Type B pancreatic cell (in vitro differentiated cells): Measurements from ENCODE around the gene MUC15. TPM values are rescaled to one million over a fixed set of nuclear protein-coding genes. Genes with fewer than 3 reads are reported as not detected.
"Not testable (repeated sequence)": the region's sequence is repeated elsewhere in the genome, so short reads cannot be mapped to it uniquely, and the experiment has no call there.

Experiments used
- DNase-seq: peaks from one replicate; pipeline ENCODE4 v3.0.0; 2021; ENCODE audit warnings: mixed read lengths; ENCODE audit not compliant: unreplicated experiment; ENCODE audit errors: extremely low spot score
- H3K27ac Mint-ChIP-seq: 2 replicates; pipeline ENCODE4 v1.8.0; 2021; ENCODE audit warnings: mild to moderate bottlenecking, mixed read lengths
- H3K27me3 Mint-ChIP-seq: 2 replicates; pipeline ENCODE4 v1.8.0; 2021; ENCODE audit warnings: mixed read lengths
- H3K36me3 Mint-ChIP-seq: 2 replicates; pipeline ENCODE4 v1.8.0; 2021; ENCODE audit warnings: mixed read lengths
- H3K4me1 Mint-ChIP-seq: one replicate; pipeline ENCODE4 v1.8.0; 2021; ENCODE audit warnings: mixed read lengths; ENCODE audit not compliant: unreplicated experiment
- H3K4me3 Mint-ChIP-seq: 2 replicates; pipeline ENCODE4 v1.8.0; 2021; ENCODE audit warnings: mild to moderate bottlenecking, mixed read lengths
- H3K9me3 Mint-ChIP-seq: 2 replicates; pipeline ENCODE4 v1.8.0; 2021; ENCODE audit warnings: mixed read lengths
- CTCF ChIP-seq: fragments of 200-600 bp; sonication (generic); conservative IDR thresholded peaks from 2 replicates; pipeline ENCODE4 v1.5.0; 2021; ENCODE audit warnings: antibody characterized with exemption, mild to moderate bottlenecking
- total RNA-seq: library from RNA; stranded (reverse); gene quantifications from 2 replicates; pipeline ENCODE4 v1.2.1, GENCODE V29; 2021; ENCODE audit warnings: low replicate concordance

Gene MUC15
- total RNA-seq, 1 donor from 2014 or later: 6.9 TPM

- Mint-ChIP-seq H3K4me1 (no peaks in the 10 kb centered on the region), H3K36me3 (no peaks in the 10 kb centered on the region), H3K27ac (no peak overlapping the region), H3K27me3 (no peaks in the 10 kb centered on the region), H3K4me3 (no peak overlapping the region), H3K9me3 (peaks cover 4% of the 10 kb centered on the region)
- no peak for DNase-seq
- no peak for TF ChIP-seq CTCF
Measured at GRCh38 chr11:26608507-26609146, 36.6 kb upstream of the MUC15 start.

- no peak overlapping the region for H3K4me3 Mint-ChIP-seq
- DNase-seq: no peak
- peaks cover 4% of the 10 kb centered on the region for H3K9me3 Mint-ChIP-seq
- H3K27ac Mint-ChIP-seq: no peak overlapping the region
- no peaks in the 10 kb centered on the region for H3K36me3 Mint-ChIP-seq
- no peaks in the 10 kb centered on the region for H3K27me3 Mint-ChIP-seq
- no peaks in the 10 kb centered on the region for H3K4me1 Mint-ChIP-seq
- TF ChIP-seq CTCF: no peak
Measured at GRCh38 chr11:26607725-26608506, 35.9 kb upstream of the MUC15 start.

GRCh38 chr11:26599876-26600434, 27.9 kb upstream of the MUC15 start:
- H3K27ac Mint-ChIP-seq: no peak overlapping the region
- no peaks in the 10 kb centered on the region for H3K36me3 Mint-ChIP-seq
- no peaks in the 10 kb centered on the region for H3K4me1 Mint-ChIP-seq
- no peak for TF ChIP-seq CTCF
- H3K27me3 Mint-ChIP-seq: no peaks in the 10 kb centered on the region
- peaks cover 6% of the 10 kb centered on the region for H3K9me3 Mint-ChIP-seq
- no peak for DNase-seq
- H3K4me3 Mint-ChIP-seq: no peak overlapping the region

- Mint-ChIP-seq H3K4me3 (no peak overlapping the region), H3K27ac (no peak overlapping the region), H3K36me3 (no peaks in the 10 kb centered on the region), H3K4me1 (no peaks in the 10 kb centered on the region), H3K27me3 (no peaks in the 10 kb centered on the region), H3K9me3 (peaks cover 6% of the 10 kb centered on the region)
- no peak for TF ChIP-seq CTCF
- no peak for DNase-seq
Measured at GRCh38 chr11:26599425-26599824, 27.4 kb upstream of the MUC15 start.

GRCh38 chr11:26597899-26598298, 25.8 kb upstream of the MUC15 start:
- DNase-seq: no peak
- H3K4me1 Mint-ChIP-seq: no peaks in the 10 kb centered on the region

GRCh38 chr11:26597049-26597689, 25.1 kb upstream of the MUC15 start:
- H3K9me3 Mint-ChIP-seq, H3K27me3 Mint-ChIP-seq, H3K27ac Mint-ChIP-seq, H3K36me3 Mint-ChIP-seq, H3K4me3 Mint-ChIP-seq, H3K4me1 Mint-ChIP-seq, DNase-seq: not testable (repeated sequence)

More at GRCh38 chr11:26597899-26598298, 25.8 kb upstream of the MUC15 start:
- TF ChIP-seq CTCF: no peak
- H3K27ac Mint-ChIP-seq: no peak overlapping the region
- H3K36me3 Mint-ChIP-seq: no peaks in the 10 kb centered on the region
- H3K27me3 Mint-ChIP-seq: no peaks in the 10 kb centered on the region
- H3K9me3 Mint-ChIP-seq: peaks cover 6% of the 10 kb centered on the region
- no peak overlapping the region for H3K4me3 Mint-ChIP-seq

- H3K4me3 Mint-ChIP-seq, H3K27me3 Mint-ChIP-seq, H3K36me3 Mint-ChIP-seq, H3K4me1 Mint-ChIP-seq, DNase-seq, H3K27ac Mint-ChIP-seq: not testable (repeated sequence)
- peaks cover 15% of the 10 kb centered on the region for H3K9me3 Mint-ChIP-seq
Measured at GRCh38 chr11:26595207-26595865, 23.3 kb upstream of the MUC15 start.
